Measurements from ENCODE around the gene CES4A.
A peak's percentile ranks its signal among the peaks of the same experiment; 100 is the strongest.
"Not testable (repeated sequence)": the region's sequence is repeated elsewhere in the genome, so short reads cannot be mapped to it uniquely, and the experiment has no call there.

The CES4A gene

DNA sequence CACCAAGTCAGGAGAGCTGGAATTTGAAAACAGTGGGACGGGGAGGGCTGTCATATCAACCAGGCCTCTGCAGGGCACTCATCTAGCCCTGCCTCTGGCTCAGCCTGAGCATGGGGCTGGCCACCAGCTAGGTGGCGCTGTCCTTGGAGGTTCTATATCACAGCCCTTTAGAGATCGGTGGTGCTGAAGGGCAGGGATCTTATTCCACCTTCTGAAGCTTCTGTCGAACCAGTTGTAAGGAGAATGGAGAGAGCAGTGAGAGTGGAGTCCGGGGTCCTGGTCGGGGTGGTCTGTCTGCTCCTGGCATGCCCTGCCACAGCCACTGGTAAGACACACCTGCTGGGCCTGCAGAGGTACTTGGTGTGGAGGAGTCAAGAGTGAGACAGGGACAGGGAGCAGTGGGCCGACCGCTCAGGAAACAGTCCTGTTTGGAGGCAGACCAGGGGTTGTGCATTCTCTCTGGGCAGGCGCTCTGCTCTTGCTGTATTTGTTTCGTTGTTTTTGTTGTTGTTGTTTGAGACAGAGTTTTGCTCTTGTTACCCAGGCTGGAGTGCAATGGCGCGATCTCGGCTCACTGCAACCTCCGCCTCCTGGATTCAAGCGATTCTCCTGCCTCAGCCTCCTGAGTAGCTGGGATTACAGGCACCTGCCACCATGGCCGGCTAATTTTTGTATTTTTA lies 27.2 kb upstream of the CES4A start, which contains the start of gene CES3:
TSS of gene CES3 (plus strand) at position 202 of the 680 bp plus-strand sequence. CDS start at position 244, 42 bp downstream.
- H3K9me3 ChIP-seq (replicated peaks in 1 of 11) = no peaks in the 10 kb centered on the region
- peak within 1 kb of the TSS; percentile 58 to 79 (median 72); a peak in 21 of 22 replicates for H3K27ac ChIP-seq
- no peaks in the 10 kb centered on the region for H3K36me3 ChIP-seq
- H3K27me3 ChIP-seq = no peaks in the 10 kb centered on the region; a peak in 1 of 22 replicates
- no peaks in the 10 kb centered on the region for H4K20me1 ChIP-seq
- peak within 1 kb of the TSS; percentile 26 to 66 (median 56); a peak in 17 of 22 replicates for H3K9ac ChIP-seq
- peak within 1 kb of the TSS; percentile 67 to 95 (median 86) for H3K4me2 ChIP-seq
- H3K4me3 ChIP-seq = peak within 1 kb of the TSS in 2 of 10 experiments; percentile 9 to 22; a peak in 1 of 20 replicates
- TF ChIP-seq Cebpa-rat (IDR thresholded peaks at IDR 0.05) = no peak
- peaks cover 41 to 67% (median 61%) of the 10 kb centered on the region in 10 experiments for H3K4me1 ChIP-seq

DNA sequence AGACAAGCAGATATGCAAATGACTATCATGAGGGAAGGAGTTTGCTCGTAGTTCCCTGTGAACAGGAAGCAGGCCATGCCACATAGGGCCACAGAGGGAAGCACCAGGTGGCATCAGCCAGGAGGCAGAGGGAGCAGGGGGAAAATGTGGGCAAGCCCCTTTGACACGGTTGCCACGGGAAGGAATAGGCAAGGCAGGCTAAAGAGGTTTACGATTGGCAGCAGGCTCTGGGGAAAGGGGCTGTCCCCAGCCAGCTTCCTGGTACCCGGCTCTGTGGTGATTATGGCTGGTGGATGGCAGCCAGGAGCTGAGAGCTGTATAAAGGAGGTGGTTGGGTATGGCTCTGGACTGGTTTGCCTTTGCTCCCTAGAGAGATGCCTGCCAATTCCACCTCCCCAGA lies 26.5 kb upstream of the CES4A start:
- Histone ChIP-seq H3K4me3 (peak overlapping the region in 1 of 10 experiments; percentile 22; a peak in 1 of 20 replicates), H3K36me3 (no peaks in the 10 kb centered on the region), H3K27ac (peak overlapping the region; percentile 29 to 78 (median 63); a peak in 20 of 22 replicates), H4K20me1 (no peaks in the 10 kb centered on the region), H3K27me3 (no peaks in the 10 kb centered on the region; a peak in 1 of 22 replicates), H3K9ac (peak overlapping the region in 8 of 11 experiments; percentile 0 to 56 (median 28); a peak in 5 of 22 replicates), H3K4me1 (peaks cover 41 to 67% (median 61%) of the 10 kb centered on the region in 10 experiments), H3K4me2 (peak overlapping the region; percentile 67 to 95 (median 80)), H3K9me3 (replicated peaks in 1 of 11) (no peaks in the 10 kb centered on the region)
- no peak for TF ChIP-seq Cebpa-rat (IDR thresholded peaks at IDR 0.05)

DNA sequence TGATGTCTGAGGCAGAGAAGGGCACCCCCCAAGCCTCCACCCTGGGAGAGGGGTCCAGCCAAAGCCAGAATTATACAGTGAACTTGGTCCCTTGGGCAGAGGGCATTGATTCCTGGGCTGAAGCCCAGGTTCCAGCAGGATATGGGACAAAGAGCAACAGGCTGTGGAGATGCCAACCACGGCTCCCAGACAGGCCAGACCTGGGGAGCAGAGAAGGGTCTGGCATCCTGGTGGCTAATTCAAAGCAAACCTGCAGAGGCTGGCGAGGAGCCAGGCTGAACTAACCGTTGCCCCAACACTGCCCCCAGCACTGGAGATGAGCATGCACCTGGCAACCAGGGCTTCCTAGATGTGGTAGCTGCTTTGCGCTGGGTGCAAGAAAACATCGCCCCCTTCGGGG lies 24.3 kb upstream of the CES4A start:
- Histone ChIP-seq H3K9ac (no peak overlapping the region), H3K4me2 (peak overlapping the region in 1 of 11 experiments; percentile 82; a peak in 1 of 22 replicates), H3K4me3 (no peak overlapping the region), H3K9me3 (replicated peaks in 1 of 11) (no peaks in the 10 kb centered on the region), H3K27ac (no peak overlapping the region), H3K27me3 (no peaks in the 10 kb centered on the region; a peak in 1 of 22 replicates), H3K36me3 (no peaks in the 10 kb centered on the region), H4K20me1 (no peaks in the 10 kb centered on the region), H3K4me1 (peaks cover 31 to 48% (median 41%) of the 10 kb centered on the region in 10 experiments)
- no peak for TF ChIP-seq Cebpa-rat (IDR thresholded peaks at IDR 0.05)

DNA sequence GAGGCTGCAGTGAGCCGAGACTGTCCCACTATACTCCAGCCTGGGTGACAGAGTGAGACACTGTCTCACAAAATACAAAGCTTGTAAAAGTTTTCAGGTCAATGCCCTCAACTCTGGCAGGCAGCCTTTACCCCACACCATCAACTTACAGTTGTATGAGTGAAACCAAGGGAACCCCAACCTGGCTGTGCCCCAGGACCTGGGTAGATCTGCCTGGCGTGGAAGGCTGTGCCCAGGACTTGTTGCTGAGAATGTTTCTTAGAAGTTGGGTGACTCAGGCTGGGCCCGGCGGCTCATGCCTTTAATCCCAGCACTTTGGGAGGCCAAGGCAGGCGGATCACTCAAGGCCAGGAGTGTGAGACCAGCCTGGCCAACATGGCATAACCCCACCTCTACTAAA lies 19.5 kb upstream of the CES4A start:
- Histone ChIP-seq H3K4me1 (peaks cover 0 to under 1% (median 0%) of the 10 kb centered on the region in 10 experiments; a peak in 1 of 20 replicates), H4K20me1 (no peaks in the 10 kb centered on the region), H3K4me2 (no peak overlapping the region), H3K9ac (no peak overlapping the region), H3K9me3 (replicated peaks in 1 of 11) (no peaks in the 10 kb centered on the region), H3K27ac (no peak overlapping the region), H3K36me3 (no peaks in the 10 kb centered on the region), H3K4me3 (no peak overlapping the region), H3K27me3 (no peaks in the 10 kb centered on the region; a peak in 1 of 22 replicates)
- no peak for TF ChIP-seq Cebpa-rat (IDR thresholded peaks at IDR 0.05)

DNA sequence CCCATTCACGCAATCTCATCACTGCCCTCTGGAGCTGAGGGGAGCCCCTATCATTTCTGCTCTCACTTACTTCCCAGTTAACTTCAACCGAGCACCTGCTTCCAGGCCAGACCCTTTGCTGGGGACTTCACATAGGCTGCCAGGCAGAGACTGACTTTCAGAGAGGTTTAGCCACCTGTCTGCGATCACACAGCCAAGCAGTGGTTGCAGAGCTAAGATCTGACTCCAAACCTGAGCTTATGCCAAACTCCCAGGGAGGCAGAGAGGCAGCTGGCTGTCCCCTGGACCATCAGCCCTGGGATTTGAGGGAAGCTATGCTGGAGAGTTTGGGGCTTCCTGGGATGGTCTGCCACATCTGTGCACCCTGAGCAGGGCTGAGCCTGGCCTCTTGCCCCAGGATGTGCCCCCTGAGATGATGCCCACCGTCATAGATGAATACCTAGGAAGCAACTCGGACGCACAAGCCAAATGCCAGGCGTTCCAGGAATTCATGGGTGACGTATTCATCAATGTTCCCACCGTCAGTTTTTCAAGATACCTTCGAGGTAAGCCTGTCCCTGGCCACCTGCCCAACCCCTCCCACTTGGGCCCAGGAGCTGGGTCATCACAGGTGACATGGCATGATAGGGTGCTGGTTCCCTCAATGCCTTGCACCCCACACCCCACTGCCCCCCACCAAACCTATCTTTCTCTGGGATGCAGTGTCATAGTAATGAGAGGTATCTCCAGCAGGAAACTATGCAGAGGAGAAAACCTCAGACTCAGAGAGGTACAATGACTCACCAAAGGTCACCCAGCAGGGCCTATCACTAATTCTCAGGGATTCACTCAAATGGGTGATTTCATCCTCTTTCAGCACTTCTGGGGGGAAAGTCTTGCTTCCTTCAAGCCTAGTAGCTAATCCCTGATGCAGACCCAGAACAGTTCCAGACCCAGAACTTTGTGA lies 17.3 kb upstream of the CES4A start:
- Histone ChIP-seq H3K36me3 (no peaks in the 10 kb centered on the region), H4K20me1 (no peaks in the 10 kb centered on the region), H3K9me3 (replicated peaks in 1 of 11) (no peaks in the 10 kb centered on the region), H3K27me3 (no peaks in the 10 kb centered on the region), H3K4me2 (no peak overlapping the region), H3K27ac (no peak overlapping the region), H3K4me1 (peaks cover 0 to 9% (median 6%) of the 10 kb centered on the region in 10 experiments; a peak in 7 of 20 replicates), H3K9ac (no peak overlapping the region), H3K4me3 (no peak overlapping the region)
- TF ChIP-seq Cebpa-rat (IDR thresholded peaks at IDR 0.05) = no peak

DNA sequence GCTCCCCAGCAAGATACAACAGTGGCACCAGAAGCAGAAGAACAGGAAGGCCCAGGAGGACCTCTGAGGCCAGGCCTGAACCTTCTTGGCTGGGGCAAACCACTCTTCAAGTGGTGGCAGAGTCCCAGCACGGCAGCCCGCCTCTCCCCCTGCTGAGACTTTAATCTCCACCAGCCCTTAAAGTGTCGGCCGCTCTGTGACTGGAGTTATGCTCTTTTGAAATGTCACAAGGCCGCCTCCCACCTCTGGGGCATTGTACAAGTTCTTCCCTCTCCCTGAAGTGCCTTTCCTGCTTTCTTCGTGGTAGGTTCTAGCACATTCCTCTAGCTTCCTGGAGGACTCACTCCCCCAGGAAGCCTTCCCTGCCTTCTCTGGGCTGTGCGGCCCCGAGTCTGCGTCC lies 15.4 kb upstream of the CES4A start:
- peaks cover 16 to 26% (median 24%) of the 10 kb centered on the region in 10 experiments for H3K4me1 ChIP-seq
- no peak for TF ChIP-seq Cebpa-rat (IDR thresholded peaks at IDR 0.05)

DNA sequence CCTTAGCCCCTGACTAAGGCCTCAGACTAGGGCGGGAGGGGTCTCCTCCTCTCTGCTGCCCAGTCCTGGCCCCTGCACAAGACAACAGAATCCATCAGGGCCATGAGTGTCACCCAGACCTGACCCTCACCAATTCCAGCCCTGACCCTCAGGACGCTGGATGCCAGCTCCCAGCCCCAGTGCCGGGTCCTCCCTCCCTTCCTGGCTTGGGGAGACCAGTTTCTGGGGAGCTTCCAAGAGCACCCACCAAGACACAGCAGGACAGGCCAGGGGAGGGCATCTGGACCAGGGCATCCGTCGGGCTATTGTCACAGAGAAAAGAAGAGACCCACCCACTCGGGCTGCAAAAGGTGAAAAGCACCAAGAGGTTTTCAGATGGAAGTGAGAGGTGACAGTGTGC lies 14.7 kb upstream of the CES4A start:
- Histone ChIP-seq H4K20me1 (no peaks in the 10 kb centered on the region), H3K9ac (no peak overlapping the region), H3K4me2 (no peak overlapping the region), H3K4me3 (no peak overlapping the region), H3K4me1 (peaks cover 23 to 34% (median 30%) of the 10 kb centered on the region in 10 experiments), H3K27me3 (no peaks in the 10 kb centered on the region), H3K36me3 (no peaks in the 10 kb centered on the region), H3K27ac (no peak overlapping the region), H3K9me3 (replicated peaks in 1 of 11) (no peaks in the 10 kb centered on the region)
- no peak for TF ChIP-seq Cebpa-rat (IDR thresholded peaks at IDR 0.05)

More for the DNA sequence above, 15.4 kb upstream of the CES4A start:
- Histone ChIP-seq H3K4me3 (no peak overlapping the region), H3K27ac (no peak overlapping the region), H3K9me3 (replicated peaks in 1 of 11) (no peaks in the 10 kb centered on the region), H3K9ac (no peak overlapping the region; a peak in 1 of 22 replicates), H4K20me1 (no peaks in the 10 kb centered on the region), H3K27me3 (no peaks in the 10 kb centered on the region), H3K36me3 (no peaks in the 10 kb centered on the region), H3K4me2 (no peak overlapping the region)

DNA sequence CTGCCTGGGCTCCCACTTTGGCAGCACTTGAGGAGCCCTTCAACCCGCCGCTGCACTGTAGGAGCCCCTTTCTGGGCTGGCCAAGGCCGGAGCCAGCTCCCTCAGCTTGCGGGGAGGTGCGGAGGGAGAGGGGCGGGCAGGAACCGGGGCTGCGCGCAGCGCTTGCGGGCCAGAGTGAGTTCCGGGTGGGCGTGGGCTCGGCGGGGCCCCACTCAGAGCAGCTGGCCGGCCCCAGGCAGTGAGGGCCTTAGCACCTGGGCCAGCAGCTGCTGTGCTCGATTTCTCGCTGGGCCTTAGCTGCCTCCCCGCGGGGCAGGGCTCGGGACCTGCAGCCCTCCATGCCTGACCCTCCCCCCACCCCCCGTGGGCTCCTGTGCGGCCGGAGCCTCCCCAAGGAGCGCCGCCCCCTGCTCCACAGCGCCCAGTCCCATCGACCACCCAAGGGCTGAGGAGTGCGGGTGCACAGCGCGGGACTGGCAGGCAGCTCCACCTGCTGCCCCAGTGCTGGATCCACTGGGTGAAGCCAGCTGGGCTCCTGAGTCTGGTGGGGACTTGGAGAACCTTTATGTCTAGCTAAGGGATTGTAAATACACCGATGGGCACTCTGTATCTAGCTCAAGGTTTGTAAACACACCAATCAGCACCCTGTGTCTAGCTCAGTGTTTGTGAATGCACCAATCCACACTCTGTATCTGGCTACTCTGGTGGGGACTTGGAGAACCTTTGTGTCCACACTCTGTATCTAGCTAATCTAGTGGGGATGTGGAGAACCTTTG lies 14.0 kb upstream of the CES4A start:
- not testable (repeated sequence) for H3K27ac ChIP-seq; H3K27me3 ChIP-seq; H3K36me3 ChIP-seq; H3K9ac ChIP-seq; H3K4me3 ChIP-seq; H4K20me1 ChIP-seq; H3K9me3 ChIP-seq (replicated peaks in 1 of 11)
- peaks cover 29 to 40% (median 36%) of the 10 kb centered on the region in 10 experiments for H3K4me1 ChIP-seq
- 0 out of 22 replicates have a peak overlapping the region, but pooled peaks of 1 of the 11 experiments have one; percentile 11 for H3K4me2 ChIP-seq

DNA sequence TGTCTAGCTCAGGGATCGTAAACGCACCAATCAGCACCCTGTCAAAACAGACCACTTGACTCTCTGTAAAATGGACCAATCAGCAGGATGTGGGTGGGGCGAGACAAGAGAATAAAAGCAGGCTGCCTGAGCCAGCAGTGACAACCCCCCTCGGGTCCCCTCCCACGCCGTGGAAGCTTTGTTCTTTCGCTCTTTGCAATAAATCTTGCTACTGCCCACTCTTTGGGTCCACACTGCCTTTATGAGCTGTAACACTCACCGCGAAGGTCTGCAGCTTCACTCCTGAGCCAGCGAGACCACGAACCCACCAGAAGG lies 13.5 kb upstream of the CES4A start:
- not testable (repeated sequence) for H3K27me3 ChIP-seq; H4K20me1 ChIP-seq; H3K9me3 ChIP-seq (replicated peaks in 1 of 11); H3K4me3 ChIP-seq; H3K27ac ChIP-seq; H3K9ac ChIP-seq; H3K36me3 ChIP-seq
- peak overlapping the region in 2 of 11 experiments; percentile 11 to 18; a peak in 1 of 22 replicates for H3K4me2 ChIP-seq
- peaks cover 29 to 40% (median 39%) of the 10 kb centered on the region in 10 experiments for H3K4me1 ChIP-seq

Measured in BLaER1 treated with 17β-estradiol and CSF1 and Interleukin-3, amounts not matched to agents 10 nM and 100 nM (cell line).